HFFc6 (cell line): ENCODE measurements around the gene PTCD2. TPM values are rescaled to one million over a fixed set of nuclear protein-coding genes. Genes with fewer than 3 reads are reported as not detected.

ENCODE experiments used
- DNase-seq: peaks from one replicate; pipeline ENCODE4 v3.0.0-alpha.2; 2018
- H3K27ac Mint-ChIP-seq: 2 replicates; pipeline ENCODE4 v1.8.0; 2020; ENCODE audit warnings: mild to moderate bottlenecking, mixed read lengths
- H3K27me3 Mint-ChIP-seq: 2 replicates; pipeline ENCODE4 v1.8.0; 2021; ENCODE audit warnings: mild to moderate bottlenecking, moderate library complexity, mixed read lengths; ENCODE audit not compliant: insufficient read depth
- H3K36me3 Mint-ChIP-seq: 2 replicates; pipeline ENCODE4 v1.8.0; 2021; ENCODE audit warnings: low read depth, mixed read lengths
- H3K4me1 Mint-ChIP-seq: 2 replicates; pipeline ENCODE4 v1.8.0; 2020; ENCODE audit warnings: low read depth, mixed read lengths
- H3K4me3 Mint-ChIP-seq: 2 replicates; pipeline ENCODE4 v1.8.0; 2020; ENCODE audit warnings: mild to moderate bottlenecking, moderate library complexity, mixed read lengths
- H3K9me3 Mint-ChIP-seq: 2 replicates; pipeline ENCODE4 v1.8.0; 2020; ENCODE audit warnings: mild to moderate bottlenecking, mixed read lengths
- total RNA-seq, 6 experiments: library from RNA; stranded (reverse); fragmentation: NEBNext Ultra II Directional; extraction: Animal tissue kit (Norgen Biotek cat#: 25700); gene quantifications; 2 replicates in 1 of 6; 3 replicates in 5 of 6; pipeline ENCODE4 v1.2.3, GENCODE V29; 2021
- TF ChIP-seq, protein P1 (sequence below): fragments of 200-600 bp; sonication (generic); IDR thresholded peaks from 2 replicates; pipeline ENCODE4 v1.5.0; 2021; ENCODE audit warnings: antibody characterized with exemption, mild to moderate bottlenecking

The PTCD2 gene
- total RNA-seq, 6 experiments from 2014 or later: 10.8 to 14.4 (median 12.9) TPM

DNA sequence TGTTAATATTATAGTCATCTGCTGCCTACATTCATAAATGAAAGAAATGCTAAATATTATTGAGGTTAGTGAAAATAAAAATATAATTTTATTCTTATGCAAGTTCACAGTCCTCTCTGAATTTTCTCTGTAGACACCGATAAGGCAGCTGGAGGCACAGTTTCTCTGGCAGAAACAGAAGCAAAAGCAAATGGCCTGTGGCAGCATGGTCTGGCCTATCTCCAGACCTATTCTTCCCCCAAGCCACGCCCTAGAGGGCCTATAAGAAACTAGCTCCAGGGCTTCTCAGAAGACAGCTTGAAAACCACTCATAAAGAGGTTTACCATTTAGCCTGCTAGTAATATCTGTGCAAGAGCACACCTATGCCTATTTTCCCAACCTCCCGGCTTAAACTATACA lies 28.6 kb upstream of the PTCD2 start:
- Mint-ChIP-seq H3K9me3 (no peaks in the 10 kb centered on the region), H3K27me3 (no peaks in the 10 kb centered on the region), H3K27ac (no peak overlapping the region), H3K4me1 (peaks cover 18% of the 10 kb centered on the region; the same call in 1 of the 2 replicates), H3K4me3 (no peak overlapping the region), H3K36me3 (peaks cover 31% of the 10 kb centered on the region)
- DNase-seq: no peak
- TF ChIP-seq, protein P1, sequence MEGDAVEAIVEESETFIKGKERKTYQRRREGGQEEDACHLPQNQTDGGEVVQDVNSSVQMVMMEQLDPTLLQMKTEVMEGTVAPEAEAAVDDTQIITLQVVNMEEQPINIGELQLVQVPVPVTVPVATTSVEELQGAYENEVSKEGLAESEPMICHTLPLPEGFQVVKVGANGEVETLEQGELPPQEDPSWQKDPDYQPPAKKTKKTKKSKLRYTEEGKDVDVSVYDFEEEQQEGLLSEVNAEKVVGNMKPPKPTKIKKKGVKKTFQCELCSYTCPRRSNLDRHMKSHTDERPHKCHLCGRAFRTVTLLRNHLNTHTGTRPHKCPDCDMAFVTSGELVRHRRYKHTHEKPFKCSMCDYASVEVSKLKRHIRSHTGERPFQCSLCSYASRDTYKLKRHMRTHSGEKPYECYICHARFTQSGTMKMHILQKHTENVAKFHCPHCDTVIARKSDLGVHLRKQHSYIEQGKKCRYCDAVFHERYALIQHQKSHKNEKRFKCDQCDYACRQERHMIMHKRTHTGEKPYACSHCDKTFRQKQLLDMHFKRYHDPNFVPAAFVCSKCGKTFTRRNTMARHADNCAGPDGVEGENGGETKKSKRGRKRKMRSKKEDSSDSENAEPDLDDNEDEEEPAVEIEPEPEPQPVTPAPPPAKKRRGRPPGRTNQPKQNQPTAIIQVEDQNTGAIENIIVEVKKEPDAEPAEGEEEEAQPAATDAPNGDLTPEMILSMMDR: no peak

DNA sequence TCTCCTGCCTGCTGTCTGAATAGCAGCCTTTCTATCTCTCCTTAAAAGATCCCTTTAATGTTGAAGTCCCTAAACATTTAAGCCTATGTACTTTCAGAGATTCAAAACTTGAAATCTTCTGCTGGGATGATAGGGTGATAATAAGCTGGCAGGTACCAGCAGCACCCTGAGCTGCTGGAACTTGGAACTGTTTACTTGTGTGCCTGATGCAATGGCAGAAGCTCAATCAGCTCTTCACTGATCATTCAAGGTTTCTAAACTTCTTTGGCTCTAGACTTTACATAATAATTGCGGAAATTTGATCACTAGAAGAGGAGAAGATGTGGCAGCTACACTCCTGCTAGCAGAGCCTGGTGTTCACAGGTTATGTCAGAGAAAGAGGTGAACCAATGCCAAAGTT lies 27.8 kb upstream of the PTCD2 start:
- Mint-ChIP-seq H3K4me1 (peaks cover 18% of the 10 kb centered on the region; the same call in 1 of the 2 replicates), H3K27me3 (no peaks in the 10 kb centered on the region), H3K4me3 (no peak overlapping the region), H3K27ac (no peak overlapping the region), H3K9me3 (no peaks in the 10 kb centered on the region), H3K36me3 (peaks cover 26% of the 10 kb centered on the region)
- TF ChIP-seq, protein P1: no peak
- DNase-seq: no peak

DNA sequence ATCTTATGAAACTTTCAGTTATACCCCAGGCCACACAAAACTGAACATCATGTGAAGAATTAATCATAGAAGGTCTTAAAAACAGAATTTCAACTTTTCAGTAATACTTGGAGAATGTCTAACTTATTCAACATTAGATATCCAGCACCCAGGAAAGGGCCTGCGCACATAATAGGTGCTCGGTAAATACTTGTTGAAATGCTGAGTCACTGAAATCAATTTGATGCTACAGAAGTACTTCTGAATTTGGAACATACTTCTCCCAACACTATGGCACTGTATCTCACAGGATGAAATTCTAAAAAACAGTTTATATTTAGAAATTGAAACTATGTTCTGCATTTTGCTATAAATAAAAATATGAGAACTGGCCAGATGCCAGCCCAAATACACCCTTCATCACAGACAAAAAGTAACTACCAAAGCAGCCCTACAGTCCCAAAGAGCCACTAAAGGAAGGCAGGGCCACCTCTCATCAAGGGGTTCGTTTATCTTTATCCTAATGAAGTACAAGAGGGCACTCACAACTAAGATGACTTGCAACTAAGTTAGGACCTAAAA lies 26.6 kb upstream of the PTCD2 start:
- Mint-ChIP-seq H3K27ac (peak overlapping the region; percentile 1; the same call in 1 of the 2 replicates), H3K4me1 (peaks cover 26% of the 10 kb centered on the region), H3K27me3 (no peaks in the 10 kb centered on the region), H3K4me3 (no peak overlapping the region), H3K36me3 (peaks cover 24% of the 10 kb centered on the region; the same call in 1 of the 2 replicates), H3K9me3 (no peaks in the 10 kb centered on the region)
- TF ChIP-seq, protein P1: no peak
- DNase-seq: no peak

DNA sequence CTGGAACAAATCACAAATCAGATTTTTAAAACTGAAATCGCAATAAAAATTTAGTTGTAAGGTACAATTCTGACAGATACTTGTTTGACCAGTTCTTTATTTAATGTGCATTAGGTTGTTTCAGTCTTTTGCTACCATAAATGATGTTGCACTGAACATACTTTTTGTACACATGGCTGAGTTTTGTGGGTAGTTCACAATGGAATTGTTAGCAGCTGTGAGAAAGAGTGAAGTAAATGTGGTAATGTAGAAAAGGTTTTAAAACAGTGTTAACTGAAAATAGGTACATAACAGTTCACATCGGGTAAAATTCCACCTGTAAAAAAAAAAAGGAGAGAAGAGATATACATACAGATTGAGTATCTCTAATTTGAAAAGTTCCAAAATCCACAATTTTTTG lies 25.7 kb upstream of the PTCD2 start:
- no peak overlapping the region for H3K27ac Mint-ChIP-seq
- H3K4me3 Mint-ChIP-seq: no peak overlapping the region
- H3K9me3 Mint-ChIP-seq: no peaks in the 10 kb centered on the region
- TF ChIP-seq, protein P1: no peak
- peaks cover 27% of the 10 kb centered on the region; the same call in 1 of the 2 replicates for H3K36me3 Mint-ChIP-seq
- H3K27me3 Mint-ChIP-seq: no peaks in the 10 kb centered on the region
- no peak for DNase-seq
- H3K4me1 Mint-ChIP-seq: peaks cover 27% of the 10 kb centered on the region

DNA sequence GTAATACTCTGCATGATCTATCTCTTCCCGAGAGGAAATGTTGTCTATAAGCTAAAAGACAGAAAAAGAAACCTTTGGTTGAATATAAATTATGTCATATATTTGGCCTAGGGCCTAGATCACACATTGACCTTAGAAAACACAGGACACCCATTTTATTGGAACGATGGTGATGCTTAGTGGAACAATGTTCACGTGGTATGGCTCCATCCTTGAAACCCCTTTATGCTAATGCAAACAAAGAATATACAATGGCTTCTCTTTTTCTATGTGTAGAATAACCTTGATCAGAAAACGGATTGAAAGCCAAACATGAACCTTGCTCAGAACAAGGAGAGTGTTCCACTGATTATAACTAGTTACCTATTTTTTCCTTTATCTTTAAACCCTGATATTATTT lies 24.6 kb upstream of the PTCD2 start:
- H3K36me3 Mint-ChIP-seq: peaks cover 32% of the 10 kb centered on the region
- H3K27ac Mint-ChIP-seq: no peak overlapping the region
- no peaks in the 10 kb centered on the region for H3K9me3 Mint-ChIP-seq
- no peak overlapping the region for H3K4me3 Mint-ChIP-seq
- no peaks in the 10 kb centered on the region for H3K27me3 Mint-ChIP-seq
- TF ChIP-seq, protein P1: no peak
- H3K4me1 Mint-ChIP-seq: peaks cover 28% of the 10 kb centered on the region
- no peak for DNase-seq
